ENCODE results near the gene SLC29A2. TPM values are rescaled to one million over a fixed set of nuclear protein-coding genes. Genes with fewer than 3 reads are reported as not detected.
A peak's percentile ranks its signal among the peaks of the same experiment; 100 is the strongest.
"Not testable (repeated sequence)": the region's sequence is repeated elsewhere in the genome, so short reads cannot be mapped to it uniquely, and the experiment has no call there.

Gene SLC29A2
- polyA plus RNA-seq, 1 of the 3 experiments (the other 2 are of a cell fraction): 3.2 TPM

- H2AFZ ChIP-seq (ENCODE audit: low read depth): 0 out of 2 replicates have a peak overlapping the region, but pooled peaks have one; percentile 56
- H4K20me1 ChIP-seq (ENCODE audit: insufficient read depth); H3K4me2 ChIP-seq; DNase-seq; H3K4me3 ChIP-seq (ENCODE audit: low read depth in 2 of 2, low read length in 1 of 2); H3K36me3 ChIP-seq (replicated peaks in 1 of 2; ENCODE audit: control insufficient read depth in 1 of 2, insufficient read depth in 2 of 2, low read length in 1 of 2); H3F3A ChIP-seq (replicated peaks; ENCODE audit: insufficient read depth); POLR2A ChIA-PET; H3K27ac ChIP-seq (ENCODE audit: low read depth in 2 of 2, low read length in 1 of 2); H3K27me3 ChIP-seq (ENCODE audit: insufficient read depth); H3K4me1 ChIP-seq (ENCODE audit: control insufficient read depth in 1 of 2, insufficient read depth in 2 of 2, low read depth in 1 of 2, low read length in 1 of 2); H3K9ac ChIP-seq; H3K9me3 ChIP-seq; H3K79me2 ChIP-seq (ENCODE audit: insufficient read depth); H3K9me2 ChIP-seq: not testable (repeated sequence)
- 6% methylated on average over 7 of the region's 7 CpGs for WGBS (ENCODE audit: low lambda C conversion rate)
- CTCF ChIA-PET: interaction anchor here (0.7 to 8.6 kb wide), 8 partner anchors 9 to 69 kb away, joined by 3 to 55 read pairs (median 6); no protein-coding TSS in a partner anchor
Measured at GRCh38 chr11:66380264-66380663, 8.7 kb upstream of the SLC29A2 start.

GRCh38 chr11:66373690-66374287 is 2.2 kb upstream of the SLC29A2 start:
- peaks cover 18% of the 10 kb centered on the region; the same call in 1 of the 2 replicates for H3K27me3 ChIP-seq (ENCODE audit: insufficient read depth)
- POLR2A ChIA-PET: not testable (repeated sequence)
- CTCF ChIA-PET: interaction anchor here (1.4 to 8.6 kb wide), 3 partner anchors 10 to 16 kb away, joined by 5 to 55 read pairs (median 47); no protein-coding TSS in a partner anchor

GRCh38 chr11:66373265-66373664 is 1.7 kb upstream of the SLC29A2 start:
- Histone ChIP-seq H3K27ac (ENCODE audit: low read depth in 2 of 2, low read length in 1 of 2) (no peak overlapping the region), H3K27me3 (ENCODE audit: insufficient read depth) (peaks cover 18% of the 10 kb centered on the region; the same call in 1 of the 2 replicates), H3K9ac (no peak overlapping the region), H2AFZ (ENCODE audit: low read depth) (no peak overlapping the region), H3K4me3 (ENCODE audit: low read depth in 2 of 2, low read length in 1 of 2) (no peak overlapping the region), H3K9me3 (no peaks in the 10 kb centered on the region), H4K20me1 (ENCODE audit: insufficient read depth) (no peaks in the 10 kb centered on the region), H3K36me3 (replicated peaks in 1 of 2; ENCODE audit: control insufficient read depth in 1 of 2, insufficient read depth in 2 of 2, low read length in 1 of 2) (no peaks in the 10 kb centered on the region), H3K79me2 (ENCODE audit: insufficient read depth) (no peaks in the 10 kb centered on the region), H3K4me2 (no peak overlapping the region), H3K9me2 (no peaks in the 10 kb centered on the region), H3K4me1 (ENCODE audit: control insufficient read depth in 1 of 2, insufficient read depth in 2 of 2, low read depth in 1 of 2, low read length in 1 of 2) (peaks cover 6 to 9% of the 10 kb centered on the region in 2 experiments; a peak in 2 of 4 replicates), H3F3A (replicated peaks; ENCODE audit: insufficient read depth) (peaks cover 9% of the 10 kb centered on the region)
- 49% methylated on average over 5 of the region's 5 CpGs for WGBS (ENCODE audit: low lambda C conversion rate)
- DNase-seq: no peak
- CTCF ChIA-PET: interaction anchor here (1.4 to 8.6 kb wide), 5 partner anchors 10 to 62 kb away, joined by 3 to 55 read pairs (median 6); no protein-coding TSS in a partner anchor
- POLR2A ChIA-PET: no interaction called here
- TF ChIP-seq RFX5 (IDR thresholded peaks at IDR 0.05; ENCODE audit: low read length): no peak
- TF ChIP-seq MXI1 (IDR thresholded peaks at IDR 0.05; ENCODE audit: low read depth, low read length): no peak
- no peak for TF ChIP-seq SMC3 (IDR thresholded peaks at IDR 0.05; ENCODE audit: low read depth, low read length)
- TF ChIP-seq NRF1 (IDR thresholded peaks at IDR 0.05; ENCODE audit: low read depth, low read length): no peak
- TF ChIP-seq IRF3 (IDR thresholded peaks at IDR 0.05; ENCODE audit: low read depth, low read length): no peak
- no peak for TF ChIP-seq TCF12 (IDR thresholded peaks at IDR 0.05)
- no peak for TF ChIP-seq FOSL2 (IDR thresholded peaks at IDR 0.05; ENCODE audit: borderline replicate concordance, low read depth)
- no peak for TF ChIP-seq GABPA (IDR thresholded peaks at IDR 0.05; ENCODE audit: low read depth)
- TF ChIP-seq RXRA (IDR thresholded peaks at IDR 0.05; ENCODE audit: borderline replicate concordance, low read depth): no peak
- TF ChIP-seq FOXM1 (IDR thresholded peaks at IDR 0.05; ENCODE audit: low read depth): no peak
- no peak for TF ChIP-seq TAF1 (IDR thresholded peaks at IDR 0.05; ENCODE audit: borderline replicate concordance, low read depth, low read length)
- TF ChIP-seq GATA2 (CRISPR knock-in tag; IDR thresholded peaks at IDR 0.05): no peak
- TF ChIP-seq SIN3A (IDR thresholded peaks at IDR 0.05; ENCODE audit: borderline replicate concordance, low read depth, low read length): no peak
- TF ChIP-seq EZH2phosphoT487 (IDR thresholded peaks at IDR 0.05; ENCODE audit: borderline replicate concordance, low read depth): no peak
- TF ChIP-seq MEF2A (IDR thresholded peaks at IDR 0.05; ENCODE audit: borderline replicate concordance, low read depth): no peak
- TF ChIP-seq YY1 (IDR thresholded peaks at IDR 0.05; ENCODE audit: low read depth): no peak
- no peak for TF ChIP-seq REST (IDR thresholded peaks at IDR 0.05; ENCODE audit: low read depth, low read length)
- TF ChIP-seq FOXJ3 (CRISPR knock-in tag; IDR thresholded peaks at IDR 0.05): no peak

More at GRCh38 chr11:66373690-66374287, 2.2 kb upstream of the SLC29A2 start:
- not testable (repeated sequence) for H3K4me2 ChIP-seq; H3K9me3 ChIP-seq; H2AFZ ChIP-seq (ENCODE audit: low read depth); DNase-seq; H3K9ac ChIP-seq; H3K27ac ChIP-seq (ENCODE audit: low read depth in 2 of 2, low read length in 1 of 2); H3K36me3 ChIP-seq (replicated peaks in 1 of 2; ENCODE audit: control insufficient read depth in 1 of 2, insufficient read depth in 2 of 2, low read length in 1 of 2); H3K79me2 ChIP-seq (ENCODE audit: insufficient read depth); H4K20me1 ChIP-seq (ENCODE audit: insufficient read depth); H3F3A ChIP-seq (replicated peaks; ENCODE audit: insufficient read depth); H3K9me2 ChIP-seq; H3K4me1 ChIP-seq (ENCODE audit: control insufficient read depth in 1 of 2, insufficient read depth in 2 of 2, low read depth in 1 of 2, low read length in 1 of 2); H3K4me3 ChIP-seq (ENCODE audit: low read depth in 2 of 2, low read length in 1 of 2)
- 70% methylated on average over 9 of the region's 9 CpGs for WGBS (ENCODE audit: low lambda C conversion rate)

All from SK-N-SH (cell line).